ENCODE data around the gene RAB4A. TPM values are rescaled to one million over a fixed set of nuclear protein-coding genes. Genes with fewer than 3 reads are reported as not detected.
A peak's percentile ranks its signal among the peaks of the same experiment; 100 is the strongest.

The RAB4A gene
- total and polyA plus RNA-seq, 8 donors, result 34.8 to 64.0 (median 56.0) TPM

DNA sequence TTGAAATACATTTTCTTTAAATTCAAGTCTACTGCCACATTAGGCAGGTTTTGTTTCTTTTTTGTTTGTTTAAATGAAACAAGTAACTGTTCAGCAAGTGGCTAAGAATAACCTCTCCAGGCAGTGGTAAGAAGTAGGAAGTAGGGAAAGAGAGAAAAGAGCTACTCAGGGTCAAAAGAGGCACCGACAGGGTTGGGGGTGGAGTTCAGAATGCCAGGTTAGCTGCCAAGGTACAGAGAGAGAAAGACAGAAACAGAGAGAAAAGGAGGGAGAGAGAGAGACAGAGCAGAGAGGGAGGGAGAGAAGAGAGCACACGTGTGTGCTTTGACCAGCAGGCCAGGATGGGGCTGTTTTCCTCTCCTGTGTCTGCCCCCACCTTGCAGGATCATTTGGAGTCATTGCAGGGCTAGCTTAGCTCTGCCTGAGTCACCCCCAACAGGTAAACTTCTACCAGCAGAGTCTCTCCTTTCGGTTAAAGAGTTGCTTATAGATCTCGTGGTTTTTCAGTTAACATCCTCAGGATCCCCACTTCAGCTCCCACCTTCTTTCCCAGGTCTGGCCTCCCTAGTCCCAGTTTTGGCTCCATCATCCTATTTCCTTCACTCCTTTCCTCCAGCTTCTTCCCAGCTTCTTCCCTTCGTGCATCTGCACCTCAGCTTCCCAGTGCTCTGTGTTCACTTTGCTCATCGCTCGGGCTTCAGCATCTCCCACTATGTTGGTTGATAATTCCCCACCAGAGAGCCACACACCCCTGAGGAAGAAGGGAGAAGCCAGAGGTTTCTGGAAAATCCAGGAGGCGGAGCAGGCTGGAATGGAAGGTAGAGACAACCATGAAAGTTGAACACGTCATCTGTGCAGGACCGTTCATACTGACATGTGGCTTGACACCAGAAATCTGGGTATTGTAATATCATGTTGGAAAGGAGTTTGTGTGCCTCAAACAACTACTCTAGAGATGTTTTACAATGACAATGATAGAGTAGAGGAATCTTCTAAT, 21.8 kb upstream of the RAB4A start:
- DNase-seq (no peak), ATAC-seq (peak; percentile 90)
- H3K4me3 ChIP-seq, result no peak overlapping the region
- H3K4me1 ChIP-seq, result peaks cover 0 to 15% of the 10 kb centered on the region in 2 donors
- H3K27me3 ChIP-seq, result no peaks in the 10 kb centered on the region
- peaks cover 0 to 2% of the 10 kb centered on the region in 2 donors for H3K9me3 ChIP-seq
- H3K36me3 ChIP-seq, result no peaks in the 10 kb centered on the region
- H3K27ac ChIP-seq, result no peak overlapping the region
- TF ChIP-seq, protein P1, sequence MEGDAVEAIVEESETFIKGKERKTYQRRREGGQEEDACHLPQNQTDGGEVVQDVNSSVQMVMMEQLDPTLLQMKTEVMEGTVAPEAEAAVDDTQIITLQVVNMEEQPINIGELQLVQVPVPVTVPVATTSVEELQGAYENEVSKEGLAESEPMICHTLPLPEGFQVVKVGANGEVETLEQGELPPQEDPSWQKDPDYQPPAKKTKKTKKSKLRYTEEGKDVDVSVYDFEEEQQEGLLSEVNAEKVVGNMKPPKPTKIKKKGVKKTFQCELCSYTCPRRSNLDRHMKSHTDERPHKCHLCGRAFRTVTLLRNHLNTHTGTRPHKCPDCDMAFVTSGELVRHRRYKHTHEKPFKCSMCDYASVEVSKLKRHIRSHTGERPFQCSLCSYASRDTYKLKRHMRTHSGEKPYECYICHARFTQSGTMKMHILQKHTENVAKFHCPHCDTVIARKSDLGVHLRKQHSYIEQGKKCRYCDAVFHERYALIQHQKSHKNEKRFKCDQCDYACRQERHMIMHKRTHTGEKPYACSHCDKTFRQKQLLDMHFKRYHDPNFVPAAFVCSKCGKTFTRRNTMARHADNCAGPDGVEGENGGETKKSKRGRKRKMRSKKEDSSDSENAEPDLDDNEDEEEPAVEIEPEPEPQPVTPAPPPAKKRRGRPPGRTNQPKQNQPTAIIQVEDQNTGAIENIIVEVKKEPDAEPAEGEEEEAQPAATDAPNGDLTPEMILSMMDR (IDR thresholded peaks at IDR 0.05), result no peak
- intact Hi-C loops (cut with DNase I), result no loop called here

DNA sequence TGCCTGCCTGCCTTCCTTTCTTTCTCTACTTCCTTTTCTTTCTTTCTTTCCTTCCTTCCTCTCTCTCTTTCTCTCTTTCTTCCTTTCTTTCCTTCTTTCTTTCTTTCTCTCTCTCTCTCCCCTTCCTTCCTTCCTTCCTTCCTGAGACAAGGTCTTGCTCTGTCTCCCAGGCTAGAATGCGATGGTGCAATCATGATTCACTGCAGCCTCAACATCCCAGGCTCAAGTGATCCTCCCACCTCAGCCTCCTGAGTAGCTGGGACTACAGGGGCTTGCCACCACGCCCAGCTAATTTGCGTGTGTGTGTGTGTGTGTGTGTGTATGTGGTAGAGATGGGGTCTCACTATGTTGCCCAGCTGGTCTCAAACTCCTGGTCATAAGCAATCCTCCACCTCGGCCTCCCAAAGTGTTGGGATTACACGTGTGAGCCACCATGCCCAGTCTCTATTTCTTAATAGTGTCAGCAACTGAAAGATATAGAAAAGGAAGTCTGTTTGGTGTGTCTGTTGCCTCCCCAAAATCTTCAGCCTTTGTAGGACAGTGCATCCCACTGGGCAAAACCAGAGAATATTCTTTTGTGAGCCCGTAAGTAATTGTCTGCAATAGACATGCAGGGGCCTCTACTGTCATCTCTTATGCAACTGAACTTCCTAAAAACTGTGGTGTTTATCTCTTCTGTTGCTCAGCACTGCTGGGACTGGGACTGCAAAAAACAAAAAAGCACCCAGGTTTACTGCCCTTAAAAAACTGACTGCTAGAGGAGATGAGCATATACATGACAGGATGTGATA, 20.9 kb upstream of the RAB4A start:
- no peaks in the 10 kb centered on the region for H3K9me3 ChIP-seq
- intact Hi-C loops (cut with DNase I), result loop anchor here in 1 of 2 donors (10.0 kb wide), 1 partner anchor 225 kb away; no protein-coding TSS in a partner anchor
- H3K4me3 ChIP-seq, result no peak overlapping the region
- no peaks in the 10 kb centered on the region for H3K36me3 ChIP-seq
- TF ChIP-seq, protein P1 (IDR thresholded peaks at IDR 0.05), result no peak
- peaks cover 0 to 15% of the 10 kb centered on the region in 2 donors for H3K4me1 ChIP-seq
- no peaks in the 10 kb centered on the region for H3K27me3 ChIP-seq
- H3K27ac ChIP-seq, result no peak overlapping the region
- ATAC-seq (peak; percentile 45), DNase-seq (no peak)

DNA sequence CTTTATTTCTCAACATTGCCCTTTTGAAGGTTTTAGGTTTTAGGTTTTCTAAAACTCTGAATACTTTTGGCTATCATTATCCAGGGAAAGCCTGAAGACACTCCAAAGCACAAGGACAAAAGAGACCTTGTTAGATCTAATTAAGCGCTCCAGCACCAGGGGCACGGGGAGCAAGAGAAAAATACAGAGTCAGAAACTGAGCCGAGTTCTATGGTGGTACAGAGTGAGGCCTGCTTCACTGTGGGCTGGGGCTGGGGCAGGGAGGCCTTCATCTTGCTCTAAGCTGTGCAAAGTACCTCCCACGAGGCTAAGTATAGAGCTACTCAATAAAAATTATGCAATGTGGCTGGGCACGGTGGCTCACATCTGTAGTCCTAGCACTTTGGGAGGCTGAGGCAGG, 19.7 kb upstream of the RAB4A start:
- peaks cover 0 to 15% of the 10 kb centered on the region in 2 donors for H3K4me1 ChIP-seq
- H3K9me3 ChIP-seq, result no peaks in the 10 kb centered on the region
- no peaks in the 10 kb centered on the region for H3K36me3 ChIP-seq
- DNase-seq (no peak), ATAC-seq (no peak)
- no peak overlapping the region for H3K4me3 ChIP-seq
- no peaks in the 10 kb centered on the region for H3K27me3 ChIP-seq
- H3K27ac ChIP-seq, result no peak overlapping the region
- TF ChIP-seq, protein P1 (IDR thresholded peaks at IDR 0.05), result no peak
- intact Hi-C loops (cut with DNase I), result loop anchor here in 1 of 2 donors (10.0 kb wide), 1 partner anchor 224 kb away; no protein-coding TSS in a partner anchor

DNA sequence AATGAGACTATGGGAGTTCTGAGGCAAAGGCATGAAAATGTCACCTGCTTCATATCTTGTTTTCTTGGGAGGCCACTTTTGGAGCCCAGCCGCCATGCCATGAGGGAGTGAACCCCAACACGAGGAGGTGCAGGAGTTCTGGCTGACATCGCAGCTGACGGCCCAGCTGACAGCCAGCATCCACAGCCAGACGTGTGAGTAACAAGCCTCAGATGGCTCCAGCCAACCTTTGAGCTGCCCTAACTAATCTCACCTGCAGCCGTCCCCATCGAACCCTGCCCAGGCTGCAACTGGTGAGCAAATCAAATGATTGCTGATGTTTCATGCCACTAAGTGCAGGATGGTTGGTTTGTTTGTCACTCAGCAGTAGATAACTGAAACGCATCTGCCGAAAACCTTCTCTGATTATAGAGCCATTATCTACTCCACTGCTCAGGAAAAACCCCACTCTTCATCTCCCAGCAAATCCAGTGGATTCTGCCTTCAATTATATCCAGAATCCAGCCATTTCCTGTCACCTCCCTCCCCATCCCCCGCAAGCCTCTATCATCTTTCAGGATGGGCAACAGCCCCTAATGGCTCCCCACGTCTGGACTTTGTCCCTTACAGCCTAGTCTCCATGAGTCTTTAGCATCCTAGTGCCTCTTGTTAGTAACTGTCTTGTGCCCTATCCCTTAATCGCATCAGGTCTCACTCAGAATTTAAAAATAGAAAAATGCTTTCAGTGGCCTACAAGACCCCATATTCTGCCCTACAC, 18.5 kb upstream of the RAB4A start:
- ATAC-seq, result no peak
- Histone ChIP-seq H3K27me3 (no peaks in the 10 kb centered on the region), H3K27ac (no peak overlapping the region), H3K9me3 (no peaks in the 10 kb centered on the region), H3K4me1 (peaks cover 0 to 15% of the 10 kb centered on the region in 2 donors), H3K36me3 (no peaks in the 10 kb centered on the region), H3K4me3 (no peak overlapping the region)
- intact Hi-C loops (cut with DNase I), result loop anchor here in 1 of 2 donors (10.0 kb wide), 1 partner anchor 222 kb away; no protein-coding TSS in a partner anchor
- TF ChIP-seq, protein P1 (IDR thresholded peaks at IDR 0.05), result no peak
- DNase-seq, result no peak

Data from left lung (tissue), 10 donors.